Calu3 (cell line): ENCODE measurements around the gene PRKAG2. TPM values are rescaled to one million over a fixed set of nuclear protein-coding genes. Genes with fewer than 3 reads are reported as not detected.

ENCODE experiments used
- BruUV-seq: library from RNA; stranded (reverse); fragments of 400-500 nt; replicated peaks from 2 replicates; lab custom pipeline; 2021; lab: Mats Ljungman, UMichigan
- CTCF ChIA-PET: fragments of 300-600 bp; sonication (Branson Sonifier 250); formaldehyde crosslinking; loops from one replicate; lab custom pipeline; 2022; ENCODE audit warnings: antibody characterized with exemption; lab: Charles Lee
- DNase-seq: peaks from one replicate; pipeline ENCODE4 v3.0.0; 2022
- H3K27ac Mint-ChIP-seq: one replicate; pipeline ENCODE4 v1.8.0; 2022; ENCODE audit warnings: mixed read lengths; ENCODE audit not compliant: unreplicated experiment
- H3K27me3 Mint-ChIP-seq: one replicate; pipeline ENCODE4 v1.8.0; 2022; ENCODE audit warnings: mixed read lengths; ENCODE audit not compliant: unreplicated experiment
- H3K36me3 Mint-ChIP-seq: one replicate; pipeline ENCODE4 v1.8.0; 2022; ENCODE audit warnings: mild to moderate bottlenecking, moderate library complexity, mixed read lengths; ENCODE audit not compliant: insufficient read depth, unreplicated experiment
- H3K4me1 Mint-ChIP-seq: one replicate; pipeline ENCODE4 v1.8.0; 2022; ENCODE audit warnings: mild to moderate bottlenecking, low read depth, mixed read lengths; ENCODE audit not compliant: unreplicated experiment
- H3K4me3 Mint-ChIP-seq: one replicate; pipeline ENCODE4 v1.8.0; 2022; ENCODE audit warnings: mild to moderate bottlenecking, low read depth, moderate library complexity, mixed read lengths; ENCODE audit not compliant: unreplicated experiment
- H3K9me3 Mint-ChIP-seq: one replicate; pipeline ENCODE4 v1.8.0; 2022; ENCODE audit warnings: low read depth, mixed read lengths; ENCODE audit not compliant: unreplicated experiment
- intact Hi-C: fragments of 100-400 bp; cut with micrococcal nuclease; formaldehyde crosslinking; loops from one replicate; pipeline ENCODE4 v1.10.0; 2022; ENCODE audit not compliant: unreplicated experiment
- total RNA-seq: library from RNA; stranded (reverse); gene quantifications from 2 replicates; pipeline ENCODE4 v1.2.3, GENCODE V29; 2022
- TF ChIP-seq, protein P1 (sequence below): fragments of 200-600 bp; IDR thresholded peaks from one replicate; pipeline ENCODE4 v1.8.0; 2022; ENCODE audit warnings: antibody characterized with exemption; ENCODE audit not compliant: unreplicated experiment

The PRKAG2 gene
- total RNA-seq, 1 experiment from 2014 or later: 22.4 TPM

DNA sequence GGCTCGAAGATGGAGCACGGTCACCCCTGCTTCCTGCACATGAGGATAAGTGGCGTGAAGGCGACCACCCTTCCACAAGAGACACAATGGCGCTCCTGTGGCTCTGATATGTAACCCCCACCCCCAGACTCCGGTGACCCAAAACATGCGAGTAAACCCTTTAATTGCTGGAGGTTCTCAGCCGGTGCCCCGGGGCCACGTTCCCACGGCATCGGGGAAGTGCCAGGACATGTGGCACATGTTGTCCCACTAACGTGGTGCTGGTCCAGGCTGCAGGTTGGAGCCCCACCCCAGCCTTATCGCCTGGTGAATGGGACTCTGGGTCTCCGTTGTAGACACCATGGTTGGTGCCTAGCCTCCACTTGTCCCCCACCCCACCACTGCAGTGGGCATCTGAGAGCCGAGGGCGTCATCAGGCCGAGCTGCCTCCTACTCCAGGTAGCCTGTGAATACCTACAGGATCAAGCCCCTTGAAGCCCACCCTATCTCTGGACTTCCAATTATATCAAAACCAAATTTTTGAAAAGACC, 132.8 kb downstream of the PRKAG2 start:
- CTCF ChIA-PET: no interaction called here
- intact Hi-C loops: no loop called here
- BruUV-seq: no TSS peak
- no peak overlapping the region for H3K4me3 Mint-ChIP-seq
- H3K36me3 Mint-ChIP-seq: peaks cover 13% of the 10 kb centered on the region
- peaks cover 28% of the 10 kb centered on the region for H3K4me1 Mint-ChIP-seq
- TF ChIP-seq, protein P1, sequence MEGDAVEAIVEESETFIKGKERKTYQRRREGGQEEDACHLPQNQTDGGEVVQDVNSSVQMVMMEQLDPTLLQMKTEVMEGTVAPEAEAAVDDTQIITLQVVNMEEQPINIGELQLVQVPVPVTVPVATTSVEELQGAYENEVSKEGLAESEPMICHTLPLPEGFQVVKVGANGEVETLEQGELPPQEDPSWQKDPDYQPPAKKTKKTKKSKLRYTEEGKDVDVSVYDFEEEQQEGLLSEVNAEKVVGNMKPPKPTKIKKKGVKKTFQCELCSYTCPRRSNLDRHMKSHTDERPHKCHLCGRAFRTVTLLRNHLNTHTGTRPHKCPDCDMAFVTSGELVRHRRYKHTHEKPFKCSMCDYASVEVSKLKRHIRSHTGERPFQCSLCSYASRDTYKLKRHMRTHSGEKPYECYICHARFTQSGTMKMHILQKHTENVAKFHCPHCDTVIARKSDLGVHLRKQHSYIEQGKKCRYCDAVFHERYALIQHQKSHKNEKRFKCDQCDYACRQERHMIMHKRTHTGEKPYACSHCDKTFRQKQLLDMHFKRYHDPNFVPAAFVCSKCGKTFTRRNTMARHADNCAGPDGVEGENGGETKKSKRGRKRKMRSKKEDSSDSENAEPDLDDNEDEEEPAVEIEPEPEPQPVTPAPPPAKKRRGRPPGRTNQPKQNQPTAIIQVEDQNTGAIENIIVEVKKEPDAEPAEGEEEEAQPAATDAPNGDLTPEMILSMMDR: no peak
- peaks cover 3% of the 10 kb centered on the region for H3K9me3 Mint-ChIP-seq
- H3K27me3 Mint-ChIP-seq: no peaks in the 10 kb centered on the region
- no peak for DNase-seq
- H3K27ac Mint-ChIP-seq: no peak overlapping the region

DNA sequence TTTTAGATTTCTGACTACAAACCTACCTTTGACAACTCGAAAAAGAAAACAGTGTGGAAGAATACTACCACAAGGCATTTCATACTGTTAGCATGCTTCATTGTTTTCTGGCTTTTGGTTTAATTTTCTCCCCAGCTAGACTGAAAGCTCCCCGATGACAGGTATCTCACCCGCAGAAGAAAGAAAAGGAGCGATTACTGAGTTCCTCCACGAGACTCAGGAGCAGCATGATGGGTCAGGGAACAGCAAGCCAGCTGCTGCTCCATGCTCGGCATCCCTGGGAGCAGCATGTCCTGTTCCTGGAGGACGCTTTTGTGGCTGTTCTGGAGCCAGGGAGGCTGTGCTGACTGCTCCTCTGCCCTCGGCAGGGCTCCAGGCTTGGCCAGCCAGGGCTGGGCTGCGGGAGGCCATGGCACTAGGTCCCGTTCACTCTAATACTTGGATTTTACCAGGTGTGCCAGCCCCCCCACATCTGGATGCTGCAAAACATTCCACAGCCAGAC, 133.4 kb downstream of the PRKAG2 start:
- no TSS peak for BruUV-seq
- H3K27me3 Mint-ChIP-seq: no peaks in the 10 kb centered on the region
- intact Hi-C loops: no loop called here
- peaks cover 13% of the 10 kb centered on the region for H3K36me3 Mint-ChIP-seq
- no peak overlapping the region for H3K4me3 Mint-ChIP-seq
- no peak overlapping the region for H3K27ac Mint-ChIP-seq
- no peak for DNase-seq
- peaks cover 28% of the 10 kb centered on the region for H3K4me1 Mint-ChIP-seq
- CTCF ChIA-PET: interaction anchor here (0.6 kb wide), 1 partner anchor 820 kb away, joined by 5 read pairs; no protein-coding TSS in a partner anchor
- peaks cover 3% of the 10 kb centered on the region for H3K9me3 Mint-ChIP-seq
- TF ChIP-seq, protein P1: no peak

DNA sequence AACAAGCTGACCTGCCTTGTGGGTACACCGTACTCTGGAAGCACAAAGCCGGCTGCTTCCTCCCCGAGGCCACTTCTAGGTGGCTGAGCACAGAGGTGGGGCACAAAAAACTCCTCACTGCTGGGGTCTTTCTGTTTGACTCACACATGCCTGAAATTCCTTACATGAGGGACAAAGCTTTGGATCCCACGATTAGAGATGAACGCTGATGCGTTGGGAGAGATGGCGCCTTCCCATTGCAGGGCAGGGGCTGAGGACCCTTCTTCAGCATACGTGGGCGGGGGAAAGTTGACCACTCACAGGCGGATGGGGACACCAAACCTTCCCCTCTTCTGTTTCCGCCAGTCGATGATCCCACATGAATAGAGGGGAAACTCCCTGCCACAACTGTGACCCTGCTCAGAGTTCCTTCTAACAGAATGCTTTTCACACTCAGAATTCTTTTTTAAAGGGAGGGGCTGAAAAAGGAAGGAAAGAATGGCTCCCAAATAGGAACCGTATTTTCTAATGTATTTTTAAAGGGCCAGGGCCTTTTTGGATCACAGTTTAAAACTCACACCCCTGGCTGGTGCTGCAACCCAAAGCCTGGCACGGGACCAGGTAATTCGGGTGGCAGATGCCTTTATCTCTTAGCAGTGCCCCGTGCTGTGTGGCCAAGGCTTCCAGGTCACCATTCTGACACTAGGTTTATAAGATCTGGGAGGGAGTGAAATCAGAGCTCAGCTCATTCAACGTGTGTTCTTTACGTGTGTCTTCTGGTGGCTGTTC, 134.0 kb downstream of the PRKAG2 start:
- no peak for DNase-seq
- Mint-ChIP-seq H3K27me3 (no peaks in the 10 kb centered on the region), H3K4me1 (peaks cover 28% of the 10 kb centered on the region), H3K4me3 (no peak overlapping the region), H3K36me3 (peaks cover 13% of the 10 kb centered on the region), H3K9me3 (peaks cover 3% of the 10 kb centered on the region), H3K27ac (no peak overlapping the region)
- CTCF ChIA-PET: interaction anchor here (0.6 kb wide), 1 partner anchor 820 kb away, joined by 5 read pairs; no protein-coding TSS in a partner anchor
- BruUV-seq: no TSS peak
- TF ChIP-seq, protein P1: no peak
- intact Hi-C loops: no loop called here

DNA sequence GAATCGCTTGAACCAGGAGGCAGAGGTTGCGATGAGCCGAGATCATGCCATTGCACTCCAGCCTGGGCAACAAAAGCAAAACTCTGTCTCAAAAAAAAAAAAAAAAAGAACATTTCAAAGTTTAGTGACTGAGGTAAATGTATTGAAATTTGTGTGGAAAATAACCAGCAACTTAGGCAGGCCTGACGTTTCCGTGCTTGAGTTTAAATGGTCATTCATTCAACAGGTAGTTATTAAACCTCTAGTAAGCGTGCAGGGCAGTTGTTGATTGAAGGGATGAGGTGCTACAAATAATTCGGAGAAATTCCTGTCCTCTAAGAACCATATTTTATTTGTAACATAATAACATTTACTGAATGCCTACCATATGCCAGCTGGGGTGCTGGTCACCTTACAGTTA, 135.3 kb downstream of the PRKAG2 start:
- peaks cover 17% of the 10 kb centered on the region for H3K36me3 Mint-ChIP-seq
- BruUV-seq: no TSS peak
- H3K9me3 Mint-ChIP-seq: peaks cover 3% of the 10 kb centered on the region
- DNase-seq: no peak
- H3K27me3 Mint-ChIP-seq: no peaks in the 10 kb centered on the region
- H3K4me1 Mint-ChIP-seq: peaks cover 28% of the 10 kb centered on the region
- intact Hi-C loops: no loop called here
- H3K4me3 Mint-ChIP-seq: no peak overlapping the region
- no peak overlapping the region for H3K27ac Mint-ChIP-seq
- CTCF ChIA-PET: interaction anchor here (0.7 kb wide), 2 partner anchors 31 to 93 kb away, joined by 5 read pairs; no protein-coding TSS in a partner anchor
- TF ChIP-seq, protein P1: no peak
